ENCODE results near the gene FOXP3. TPM values are rescaled to one million over a fixed set of nuclear protein-coding genes. Genes with fewer than 3 reads are reported as not detected.

The FOXP3 gene
- total and polyA plus RNA-seq, 2 of the 8 experiments (the other 6 are each of a cell fraction or from before 2014, with no cell fraction given) = 0.37 to 0.54 TPM

DNA sequence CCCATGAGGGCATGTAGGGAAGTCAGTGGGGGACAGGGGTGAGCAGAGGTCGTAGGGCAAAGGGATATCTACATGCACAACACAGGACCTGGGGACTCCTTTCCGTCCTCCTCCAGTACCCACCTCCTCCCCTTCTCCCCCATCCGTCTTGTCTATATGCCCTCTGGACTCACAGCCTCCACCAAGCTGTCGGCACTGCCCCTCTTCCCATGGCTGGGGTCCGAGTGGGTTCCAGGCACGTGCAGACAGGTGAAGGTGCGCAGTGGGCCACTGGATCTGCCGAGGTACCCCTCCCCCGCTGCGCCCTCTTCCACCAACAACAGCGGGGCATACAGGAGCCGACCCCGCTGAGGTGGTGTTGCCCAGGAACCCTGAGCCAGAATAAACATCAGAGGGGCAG, 59.1 kb downstream of the FOXP3 start:
- no peaks in the 10 kb centered on the region for H3K79me2 ChIP-seq (ENCODE audit: control insufficient read depth in 1 of 2, insufficient read depth in 2 of 2, low read length in 2 of 2)
- ChIA-PET CTCF (ENCODE audit: partially characterized antibody) (interaction anchor here (1.2 to 1.5 kb wide), 3 partner anchors 39 to 63 kb away, joined by 3 read pairs; no protein-coding TSS in a partner anchor), POLR2A (ENCODE audit: partially characterized antibody) (interaction anchor here (1.0 kb wide), 1 partner anchor 13 kb away, joined by 4 read pairs; no protein-coding TSS in a partner anchor)
- no peak overlapping the region for H2BK12ac ChIP-seq (ENCODE audit: low read depth, low read length)
- H3K4me1 ChIP-seq (replicated peaks in 1 of 4; ENCODE audit: control insufficient read depth in 3 of 4, insufficient read depth in 4 of 4, low read length in 3 of 4) = peaks cover 0 to 12% (median 4%) of the 10 kb centered on the region in 4 experiments; a peak in 3 of 7 replicates
- H3K36me3 ChIP-seq (ENCODE audit: control insufficient read depth in 2 of 4, insufficient read depth in 4 of 4, low read length in 3 of 4) = no peaks in the 10 kb centered on the region
- H2BK5ac ChIP-seq (ENCODE audit: low read depth, low read length) = no peak overlapping the region
- H3K4ac ChIP-seq (replicated peaks; ENCODE audit: insufficient read length, low read depth, low read length) = no peak overlapping the region
- no peak overlapping the region for H2BK20ac ChIP-seq (ENCODE audit: low read length)
- H3K4me2 ChIP-seq (ENCODE audit: insufficient read depth in 1 of 2, low read depth in 2 of 2, low read length in 2 of 2) = no peak overlapping the region
- no peak overlapping the region for H4K8ac ChIP-seq (ENCODE audit: extremely low read depth, insufficient read depth, low read length)
- H3K27ac ChIP-seq (ENCODE audit: low read depth, low read length) = no peak overlapping the region
- no peaks in the 10 kb centered on the region for H3K27me3 ChIP-seq (replicated peaks in 1 of 4; ENCODE audit: control insufficient read depth in 3 of 4, extremely low read depth in 1 of 4, insufficient read depth in 3 of 4, low read length in 3 of 4)
- H3K9me3 ChIP-seq (ENCODE audit: insufficient read depth in 2 of 2, low read depth in 1 of 2, low read length in 1 of 2) = no peaks in the 10 kb centered on the region
- H3K18ac ChIP-seq (ENCODE audit: extremely low read depth, low read length) = no peak overlapping the region
- H3K9ac ChIP-seq (replicated peaks in 1 of 4; ENCODE audit: extremely low read depth in 1 of 4, low read depth in 3 of 4, low read length in 3 of 4) = no peak overlapping the region
- TF ChIP-seq KDM5A (IDR thresholded peaks at IDR 0.05; ENCODE audit: low read length) (no peak), NANOG (IDR thresholded peaks at IDR 0.05; ENCODE audit: insufficient read depth, low read depth, low read length, poor library complexity, severe bottlenecking) (no peak), TEAD4 (IDR thresholded peaks at IDR 0.05; ENCODE audit: low read depth, low read length) (no peak), PHF8 (conservative IDR thresholded peaks at IDR 0.05; ENCODE audit: low read depth, low read length) (no peak), SP2 (IDR thresholded peaks at IDR 0.05; ENCODE audit: low read length) (no peak), YY1 (IDR thresholded peaks at IDR 0.05; ENCODE audit: low read depth, low read length) (no peak), BCL11A (IDR thresholded peaks at IDR 0.05; ENCODE audit: low read depth in 2 of 2, low read length in 2 of 2) (no peak), ZNF274 (IDR thresholded peaks at IDR 0.05; ENCODE audit: borderline replicate concordance, extremely low read depth, low read length) (no peak)
- TF ChIP-seq, protein P1, sequence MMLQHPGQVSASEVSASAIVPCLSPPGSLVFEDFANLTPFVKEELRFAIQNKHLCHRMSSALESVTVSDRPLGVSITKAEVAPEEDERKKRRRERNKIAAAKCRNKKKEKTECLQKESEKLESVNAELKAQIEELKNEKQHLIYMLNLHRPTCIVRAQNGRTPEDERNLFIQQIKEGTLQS (IDR thresholded peaks at IDR 0.05; ENCODE audit: insufficient read depth, low read depth, low read length) = no peak
- H2BK120ac ChIP-seq (replicated peaks; ENCODE audit: low read depth, low read length) = no peak overlapping the region
- DNase-seq (ENCODE audit: low read depth in 1 of 2, low spot score in 2 of 2) = no peak
- no peak overlapping the region for H4K91ac ChIP-seq (replicated peaks; ENCODE audit: insufficient read length, low read length)
- WGBS, 2 experiments (ENCODE audit: extremely low coverage in 1 of 2, insufficient coverage in 1 of 2, insufficient read length in 1 of 2, insufficient replicate concordance in 2 of 2, low coverage in 1 of 2, low lambda C conversion rate in 2 of 2, missing lambda C conversion rate in 1 of 2) = 94% methylated on average over 2 of the region's 13 CpGs; no CpG with 5 or more reads in 1 of the 2 experiments
- H3K14ac ChIP-seq (ENCODE audit: insufficient read length) = no peak overlapping the region
- no peak overlapping the region for H2BK15ac ChIP-seq (ENCODE audit: low read length)
- H3K4me3 ChIP-seq (ENCODE audit: extremely low read depth in 1 of 4, insufficient read depth in 2 of 4, low read depth in 3 of 4, low read length in 4 of 4) = no peak overlapping the region
- H2AK5ac ChIP-seq (ENCODE audit: low read depth, low read length) = no peak overlapping the region
- H3K23me2 ChIP-seq (ENCODE audit: low read depth, low read length) = no peaks in the 10 kb centered on the region
- no peak for FAIRE-seq
- no peak overlapping the region for H3K23ac ChIP-seq (ENCODE audit: insufficient read length)
- H4K20me1 ChIP-seq (replicated peaks in 1 of 2; ENCODE audit: control insufficient read depth in 1 of 2, insufficient read depth in 2 of 2, low read length in 2 of 2) = no peaks in the 10 kb centered on the region
- H2AFZ ChIP-seq (ENCODE audit: low read length) = no peak overlapping the region
- no peaks in the 10 kb centered on the region for H3K79me1 ChIP-seq (ENCODE audit: low read depth, low read length)
- no peak overlapping the region for H3K56ac ChIP-seq (replicated peaks; ENCODE audit: insufficient read length, low read depth, low read length)
- no peak overlapping the region for H4K5ac ChIP-seq (ENCODE audit: insufficient read length, low read depth, low read length)

Data from H1 (cell line).